Measurements from ENCODE around the gene RAB11FIP2.

GRCh38 chr10:117980755-117981702 is 65.7 kb downstream of the RAB11FIP2 start:
- TF ChIP-seq POLR2A (IDR thresholded peaks at IDR 0.05) = no peak
- no peak for TF ChIP-seq POLR2AphosphoS5 (IDR thresholded peaks at IDR 0.05)
- no peak for TF ChIP-seq CTCF (IDR thresholded peaks at IDR 0.05)
